Fibroblast of skin of back (primary cell): Measurements from ENCODE around the gene ELANE.
"Not testable (repeated sequence)": the region's sequence is repeated elsewhere in the genome, so short reads cannot be mapped to it uniquely, and the experiment has no call there.

ENCODE experiments used
- DNase-seq: peaks from one replicate; pipeline ENCODE4 v3.0.0-alpha.2; 2013

The ELANE gene

DNA sequence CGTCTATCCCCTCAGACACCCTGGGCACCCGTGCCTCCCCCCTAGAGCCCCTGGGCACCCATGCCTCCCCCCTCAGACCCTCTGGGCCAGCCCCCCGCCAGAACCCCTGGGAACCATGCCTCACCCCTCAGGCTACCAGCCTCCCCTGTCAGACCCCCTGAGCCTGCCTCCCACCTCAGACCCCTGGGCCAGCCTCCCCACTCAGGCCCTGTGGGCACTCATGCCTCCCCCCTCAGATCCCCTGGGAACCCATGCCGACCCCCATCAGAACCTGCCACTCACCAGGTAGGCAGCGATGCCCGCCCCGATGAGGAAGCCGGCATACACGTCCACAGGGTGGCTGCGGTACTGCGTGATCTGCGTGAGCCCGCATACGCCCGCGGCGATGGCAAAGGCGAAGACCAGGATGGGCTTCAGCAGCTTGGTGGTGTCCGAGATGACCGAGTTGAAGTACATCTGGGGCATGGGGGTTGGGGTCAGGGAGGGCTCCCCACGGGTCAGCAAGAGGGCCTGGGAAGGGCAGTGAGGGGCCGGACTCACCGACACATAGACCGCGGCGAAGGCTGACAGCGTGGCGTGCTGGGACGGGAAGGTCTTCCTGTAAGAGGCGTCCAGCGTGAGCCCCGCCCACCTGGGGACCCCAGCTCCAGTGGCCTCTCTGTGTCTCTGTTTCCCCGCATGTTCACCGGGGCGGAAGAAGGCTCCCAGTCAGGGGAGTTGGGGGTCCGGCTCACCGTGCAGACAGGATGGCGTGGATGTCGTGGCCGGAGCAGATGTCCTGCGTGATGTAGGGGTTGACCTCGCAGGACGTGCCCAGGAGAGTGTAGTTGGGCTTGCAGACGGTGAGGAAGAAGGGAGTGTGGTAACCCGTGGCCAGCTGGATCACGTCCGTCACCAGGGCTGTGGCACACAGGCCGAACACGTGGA is 37.7 kb upstream of the ELANE start:
- no peak for DNase-seq

DNA sequence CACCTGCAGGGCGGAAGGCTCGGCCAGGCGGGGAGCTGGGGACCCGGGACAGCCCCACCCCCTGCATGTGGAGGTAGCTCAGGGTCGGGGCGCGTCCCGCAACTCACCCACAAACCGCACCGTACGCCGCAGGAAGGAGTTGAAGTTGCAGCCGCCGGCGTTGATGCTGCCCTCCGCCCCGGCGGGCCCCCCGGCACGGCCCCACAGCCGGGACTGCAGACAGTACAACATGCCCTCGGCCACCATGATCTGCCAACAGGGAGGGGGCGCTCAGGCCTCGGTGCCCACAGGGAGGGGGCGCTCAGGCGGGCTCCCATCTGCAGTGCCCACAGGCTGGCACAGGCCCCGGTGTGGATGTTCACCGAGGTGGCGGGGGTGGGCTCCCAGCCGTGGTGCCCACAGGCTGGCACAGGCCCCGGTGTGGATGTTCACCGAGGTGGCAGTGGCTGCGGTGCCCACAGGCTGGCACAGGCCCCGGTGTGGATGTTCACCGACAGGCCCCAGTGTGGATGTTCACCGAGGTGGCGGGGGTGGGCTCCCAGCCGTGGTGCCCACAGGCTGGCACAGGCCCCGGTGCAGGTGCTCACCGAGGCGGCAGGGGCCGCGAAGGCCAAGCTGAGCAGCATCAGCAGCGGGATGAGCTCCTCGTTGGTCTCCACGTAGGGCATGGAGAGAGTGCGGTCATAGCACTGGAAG is 36.9 kb upstream of the ELANE start:
- no peak for DNase-seq

DNA sequence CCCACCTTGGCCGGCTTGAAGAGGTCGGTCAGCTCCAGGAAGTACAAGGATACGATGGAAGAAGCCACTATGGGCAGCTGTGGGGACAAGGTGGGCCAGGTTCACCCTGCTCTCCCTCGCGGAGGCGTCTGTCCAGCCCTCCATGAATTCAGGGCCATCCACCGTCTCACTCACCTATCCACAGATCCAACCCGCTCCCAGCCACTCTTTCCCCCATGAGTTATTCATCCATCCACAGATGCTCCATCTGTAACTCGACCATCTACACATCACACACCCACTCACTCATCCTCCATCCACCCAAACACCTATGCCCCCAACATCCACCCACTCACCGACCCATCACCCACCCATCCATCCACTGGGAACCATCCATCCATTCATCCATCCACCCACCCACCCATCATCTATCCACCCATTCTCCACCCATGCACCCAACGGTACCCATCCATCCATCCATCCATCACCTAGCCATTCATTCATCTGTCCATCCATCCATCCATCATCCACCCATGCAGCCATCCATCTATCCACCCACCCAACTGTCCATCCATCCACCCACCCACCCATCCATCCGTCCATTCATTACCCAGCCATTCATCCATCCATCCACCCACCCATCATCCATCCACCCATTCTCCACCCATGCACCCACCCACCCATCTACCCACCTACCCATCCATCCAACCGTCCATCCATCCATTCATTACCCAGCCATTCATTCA is 36.2 kb upstream of the ELANE start:
- no peak for DNase-seq

DNA sequence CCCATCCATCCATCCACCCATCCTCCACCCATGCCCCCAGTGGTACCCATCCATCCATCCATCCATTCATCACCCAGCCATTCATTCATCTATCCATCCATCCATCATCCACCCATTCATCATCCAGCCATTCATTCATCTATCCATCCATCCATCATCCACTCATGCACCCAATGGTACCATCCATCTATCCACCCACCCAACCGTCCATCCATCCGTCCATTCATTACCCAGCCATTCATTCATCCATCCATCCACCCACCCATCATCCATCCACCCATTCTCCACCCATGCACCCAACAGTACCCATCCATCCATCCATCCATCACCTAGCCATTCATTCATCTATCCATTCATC is 35.6 kb upstream of the ELANE start:
- DNase-seq, result no peak

DNA sequence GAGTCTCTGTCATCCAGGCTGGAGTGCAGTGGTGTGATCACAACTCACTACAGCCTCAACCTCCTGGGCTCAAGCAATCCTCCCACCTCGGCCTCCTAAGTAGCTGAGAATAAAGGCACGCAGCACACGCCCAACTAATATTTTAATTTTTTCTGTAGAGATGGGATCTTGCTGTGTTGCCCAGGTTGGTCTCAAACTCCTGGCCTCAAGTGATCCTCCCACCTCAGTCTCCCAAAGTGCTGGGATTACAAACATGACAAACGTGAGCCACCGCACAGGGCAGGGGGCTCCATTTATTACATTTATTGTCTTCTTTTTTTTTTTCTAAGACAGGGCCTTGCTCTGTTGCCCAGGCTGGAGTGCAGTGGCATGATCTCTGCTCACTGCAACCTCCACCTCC is 31.9 kb upstream of the ELANE start:
- not testable (repeated sequence) for DNase-seq

DNA sequence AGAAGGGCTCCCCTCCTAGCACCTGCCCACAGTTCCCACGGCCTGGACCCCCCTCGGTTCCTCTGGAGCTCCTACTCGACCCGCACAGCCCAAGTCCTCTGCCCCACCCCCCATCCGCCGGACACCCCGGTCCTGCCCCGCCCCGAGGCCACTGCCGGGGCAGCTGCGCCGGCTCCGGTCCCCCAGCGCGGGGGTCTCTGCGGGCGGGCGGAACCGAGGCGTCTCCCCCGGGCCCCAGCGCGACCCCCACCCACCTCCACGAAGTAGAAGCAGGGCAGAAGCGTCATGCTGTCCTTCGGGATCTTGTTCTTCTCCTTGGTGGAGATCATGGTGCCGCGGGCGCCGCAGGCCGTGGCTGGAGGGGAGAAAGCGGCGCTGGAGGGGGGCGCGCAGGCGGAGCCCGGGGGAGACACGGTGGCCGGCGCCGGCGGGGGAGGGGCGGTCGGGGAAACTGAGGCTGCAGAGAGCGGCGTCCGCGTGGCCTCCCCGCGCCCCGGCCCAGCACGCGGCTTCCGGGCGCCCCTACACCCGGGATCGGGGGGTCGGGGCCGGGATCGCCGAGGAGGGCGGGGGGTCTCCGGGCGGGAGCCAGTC is 30.8 kb upstream of the ELANE start:
- no peak for DNase-seq

DNA sequence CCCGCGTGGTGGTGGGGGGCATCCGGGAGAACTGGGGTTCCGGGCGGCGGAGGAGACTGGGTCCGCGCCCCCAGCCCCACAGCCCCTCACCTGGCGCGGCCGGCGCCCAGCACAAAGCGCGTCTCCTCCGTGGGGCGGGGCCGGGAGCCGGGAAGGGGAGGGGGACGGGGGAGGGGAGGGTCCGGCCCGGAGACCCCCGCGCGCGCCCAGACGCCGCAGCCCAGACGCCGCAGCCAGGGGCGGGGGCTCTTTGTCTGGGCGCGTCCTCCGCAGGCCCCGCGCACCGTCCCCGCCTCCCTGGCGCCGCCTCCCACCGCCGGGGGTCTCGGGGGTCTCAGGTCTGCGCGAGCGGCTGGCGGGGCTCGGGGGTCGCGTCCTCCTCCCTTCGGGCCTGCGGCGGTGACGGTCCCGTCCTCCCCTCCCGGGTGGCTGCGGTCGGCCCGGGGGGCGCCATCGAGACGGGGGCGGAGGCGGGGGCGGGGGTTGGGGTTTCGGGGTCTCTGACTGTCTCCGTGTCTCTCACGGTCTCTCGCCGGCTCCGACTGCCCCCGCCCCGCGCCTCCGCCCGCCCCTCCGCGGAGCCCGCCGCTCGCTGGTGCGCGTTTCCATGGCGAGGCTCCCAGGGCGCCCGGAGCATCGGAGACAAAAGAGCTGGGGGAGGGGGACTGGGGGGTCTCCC is 30.1 kb upstream of the ELANE start, which contains the start of gene PLPPR3:
Gene PLPPR3, minus strand, starts transcription at position 131 of the 679 bp plus-strand sequence. CDS start 396 bp downstream, outside the sequence.
- no peak for DNase-seq

DNA sequence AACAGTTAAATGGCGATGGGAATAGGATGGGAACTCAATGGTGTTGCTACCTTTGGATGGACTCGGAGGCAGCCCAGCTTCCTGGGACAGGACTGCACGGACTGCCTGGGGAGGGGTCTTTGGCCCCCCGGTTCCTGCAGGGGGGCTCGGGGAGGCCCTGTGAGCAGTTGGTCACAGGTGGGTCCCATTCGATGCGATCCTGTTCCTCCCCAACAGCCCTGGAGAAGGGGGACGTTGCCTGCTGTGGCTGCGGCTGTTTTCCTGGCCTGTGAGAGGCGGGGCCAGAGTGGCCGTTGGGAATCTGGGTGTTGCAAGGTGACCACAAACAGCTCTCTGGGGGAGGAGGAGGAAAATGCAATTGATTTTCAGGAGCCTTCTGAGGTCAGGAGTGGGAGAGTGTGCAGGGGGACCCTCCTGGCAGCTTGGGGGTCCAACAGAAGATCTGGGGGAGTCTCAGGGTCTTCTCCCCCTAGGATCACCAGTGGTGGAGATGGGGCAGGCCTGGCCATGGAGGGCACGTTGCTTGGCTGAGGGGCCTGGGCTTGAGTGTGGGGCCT is 28.5 kb upstream of the ELANE start:
- DNase-seq, result no peak

DNA sequence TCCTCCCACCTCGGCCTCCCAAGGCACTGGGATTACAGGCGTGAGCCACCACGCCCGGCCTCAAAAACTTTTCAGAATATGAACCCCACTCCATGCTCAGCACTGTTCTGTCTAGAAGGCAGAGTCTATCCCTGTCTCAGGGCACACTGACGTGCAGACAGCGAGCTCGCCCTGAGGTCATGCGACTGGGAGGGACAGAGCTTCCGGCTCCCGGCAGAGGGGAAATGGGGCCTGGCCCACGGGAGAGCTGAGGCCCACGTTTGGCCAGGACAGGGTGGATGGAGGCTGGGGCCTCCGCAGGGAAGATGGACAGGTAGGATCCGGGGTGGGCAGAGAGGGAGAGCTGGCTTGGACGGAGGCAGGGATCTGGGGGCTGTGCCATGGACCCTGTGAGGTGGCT is 27.2 kb upstream of the ELANE start:
- no peak for DNase-seq

DNA sequence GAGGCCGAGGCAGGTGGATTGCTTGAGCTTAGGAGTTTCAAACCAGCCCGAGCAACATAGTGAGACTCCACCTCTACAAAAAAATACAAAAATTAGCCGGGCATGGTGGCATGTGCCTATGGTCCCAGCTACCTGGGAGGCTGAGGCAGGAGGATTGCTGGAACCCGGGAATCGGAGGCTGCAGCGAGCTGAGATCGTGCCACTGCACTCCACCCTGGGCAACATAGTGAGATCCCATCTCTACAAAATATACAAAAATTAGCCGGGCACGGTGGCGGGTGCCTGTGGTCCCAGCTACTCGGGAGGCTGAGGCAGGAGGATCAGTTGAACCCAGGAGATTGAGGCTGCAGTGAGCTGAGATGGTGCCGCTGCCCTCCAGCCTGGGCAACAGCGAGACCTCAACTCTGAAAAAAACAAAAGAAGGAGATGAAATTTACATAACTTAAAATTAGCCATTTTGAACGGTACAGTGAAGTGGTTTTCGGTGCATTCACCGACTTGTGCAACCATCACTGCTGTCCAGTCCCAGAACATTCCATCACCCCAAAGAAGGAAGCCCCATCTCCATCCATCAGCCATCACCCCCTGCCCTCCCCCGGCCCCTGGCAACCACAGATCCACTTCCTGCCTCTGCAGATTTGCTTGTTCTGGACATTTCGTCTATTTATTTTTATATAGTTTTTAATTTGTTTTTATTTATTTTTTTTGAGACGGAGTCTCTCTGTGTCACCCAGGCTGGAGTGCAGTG is 26.0 kb upstream of the ELANE start:
- no peak for DNase-seq

DNA sequence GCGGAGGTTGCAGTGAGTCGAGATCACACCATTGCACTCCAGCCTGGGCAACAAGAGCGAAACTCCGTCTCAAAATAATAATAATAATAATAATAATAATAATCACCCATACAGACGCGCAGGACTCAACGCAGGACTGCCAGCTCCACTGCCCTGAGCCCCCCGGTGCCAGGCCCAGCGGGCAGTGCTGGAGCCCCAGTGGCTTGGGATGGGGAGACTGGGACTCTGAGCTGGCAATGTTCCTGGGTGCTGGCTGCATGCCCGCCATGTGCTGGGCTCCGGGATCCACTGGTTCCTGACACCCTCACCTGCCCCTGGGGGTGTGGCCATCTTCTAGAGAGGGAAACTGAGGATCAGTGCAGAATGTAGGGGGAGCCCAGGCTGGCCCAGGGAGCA is 24.8 kb upstream of the ELANE start:
- DNase-seq, result no peak

DNA sequence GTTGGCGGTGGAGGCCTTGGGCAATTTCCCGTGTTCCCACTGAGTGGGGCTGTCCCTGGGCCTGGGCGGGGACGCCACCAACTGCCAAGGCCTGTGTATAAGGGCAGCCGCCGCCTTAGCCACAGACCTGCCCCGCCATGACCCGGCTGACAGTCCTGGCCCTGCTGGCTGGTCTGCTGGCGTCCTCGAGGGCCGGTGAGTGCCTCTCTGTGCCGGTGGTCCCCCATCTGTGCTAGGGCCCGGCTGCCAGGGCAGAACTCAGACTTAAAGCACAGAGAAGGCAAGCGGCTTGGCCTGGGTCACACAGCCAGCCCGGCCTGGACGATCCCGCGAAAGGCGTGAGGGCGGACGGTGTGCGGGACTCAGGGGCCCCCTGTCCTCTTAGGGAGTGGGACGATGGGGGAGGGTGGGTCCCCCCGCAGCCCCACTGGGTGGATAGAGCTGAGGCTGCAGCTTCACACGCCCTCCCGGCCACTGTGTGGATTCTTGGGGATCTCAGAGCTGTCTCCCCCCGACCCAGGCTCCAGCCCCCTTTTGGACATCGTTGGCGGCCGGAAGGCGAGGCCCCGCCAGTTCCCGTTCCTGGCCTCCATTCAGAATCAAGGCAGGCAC is 24.3 kb upstream of the ELANE start, which contains the start of gene AZU1:
Gene AZU1, plus strand, starts transcription at position 128 of the 612 bp plus-strand sequence. Its CDS starts 10 bp downstream, at position 138.
- DNase-seq, result no peak

DNA sequence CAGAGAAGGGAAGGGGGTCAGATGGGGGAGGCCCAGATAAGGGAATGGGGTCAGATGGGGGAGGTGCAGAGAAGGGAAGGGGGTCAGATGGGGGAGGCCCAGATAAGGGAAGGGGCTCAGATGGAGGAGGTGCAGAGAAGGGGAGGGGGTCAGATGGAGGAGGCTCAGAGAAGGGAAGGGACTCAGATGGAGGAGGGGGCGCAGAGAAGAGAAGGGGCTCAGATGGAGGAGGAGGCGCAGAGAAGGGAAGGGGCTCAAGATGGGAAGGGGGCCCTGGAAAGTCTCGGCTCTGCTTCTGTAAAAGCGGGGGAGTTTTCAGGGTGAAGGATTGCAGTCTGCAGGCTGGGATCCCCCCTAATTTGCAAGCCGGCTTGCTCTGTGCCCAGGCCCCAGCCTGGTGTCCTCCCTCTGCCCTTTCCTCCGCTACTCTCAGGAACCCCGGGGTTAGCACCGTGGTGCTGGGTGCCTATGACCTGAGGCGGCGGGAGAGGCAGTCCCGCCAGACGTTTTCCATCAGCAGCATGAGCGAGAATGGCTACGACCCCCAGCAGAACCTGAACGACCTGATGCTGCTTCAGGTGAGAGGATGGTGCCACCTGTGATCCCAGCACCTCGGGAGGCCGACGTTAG is 22.9 kb upstream of the ELANE start:
- no peak for DNase-seq

DNA sequence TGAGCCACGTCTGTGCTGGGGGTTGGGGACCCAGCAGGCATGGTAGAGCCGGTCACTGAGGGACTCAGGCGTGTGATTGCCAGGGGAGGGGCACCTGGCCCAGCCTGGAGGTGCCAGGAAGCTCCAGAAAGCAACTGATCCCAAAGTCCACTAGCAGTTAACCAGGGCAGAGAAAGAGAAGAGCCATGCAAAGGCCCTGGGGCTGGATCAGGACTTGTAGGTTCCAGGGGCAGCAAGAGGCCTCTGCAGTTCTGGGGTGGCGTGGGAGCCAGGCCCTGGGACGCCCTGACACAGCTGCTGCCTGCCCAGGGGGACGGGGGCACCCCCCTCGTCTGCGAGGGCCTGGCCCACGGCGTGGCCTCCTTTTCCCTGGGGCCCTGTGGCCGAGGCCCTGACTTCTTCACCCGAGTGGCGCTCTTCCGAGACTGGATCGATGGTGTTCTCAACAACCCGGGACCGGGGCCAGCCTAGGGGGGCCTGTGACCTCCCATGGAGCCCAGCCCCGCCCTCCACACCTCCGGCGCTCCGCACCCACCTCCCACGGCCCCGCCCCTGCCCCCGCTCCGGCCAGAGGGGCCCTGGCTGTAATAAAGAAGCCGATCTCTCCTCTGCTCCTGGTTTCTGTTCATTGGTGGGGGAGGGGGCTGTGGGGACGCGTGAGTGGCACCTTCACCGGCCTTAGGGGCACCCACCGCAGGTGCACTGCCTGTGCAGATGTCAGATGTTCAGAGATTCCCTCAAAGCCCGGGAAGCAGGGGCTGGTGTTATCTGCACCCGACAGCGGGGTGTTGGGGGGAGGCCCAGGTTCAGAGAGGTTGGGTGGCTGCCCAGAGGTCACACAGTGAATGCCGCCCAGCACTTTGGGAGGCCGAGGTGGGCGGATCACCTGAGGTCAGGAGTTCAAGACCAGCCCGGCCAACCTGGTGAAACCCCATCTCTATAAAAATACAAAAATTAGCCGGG is 20.4 kb upstream of the ELANE start:
- no peak for DNase-seq

DNA sequence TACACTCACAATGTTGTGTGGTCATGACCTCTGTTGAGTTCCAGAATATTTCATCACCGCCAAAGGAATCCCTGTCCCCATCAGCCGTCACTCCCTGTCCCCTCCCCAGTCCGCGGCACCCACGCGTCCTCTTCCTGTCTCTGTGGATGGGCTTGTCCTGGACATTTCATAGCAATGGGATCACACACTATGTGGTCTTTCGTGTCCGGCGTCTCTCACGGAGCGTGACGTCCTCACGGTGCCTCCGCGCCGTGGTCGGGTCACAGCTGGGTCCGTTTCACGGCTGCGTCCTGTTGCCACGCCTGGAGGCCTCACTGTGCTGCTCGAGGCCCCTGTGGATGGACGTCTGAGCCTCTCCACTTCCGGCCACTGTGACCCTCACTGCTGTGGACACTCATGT is 17.9 kb upstream of the ELANE start:
- no peak for DNase-seq

DNA sequence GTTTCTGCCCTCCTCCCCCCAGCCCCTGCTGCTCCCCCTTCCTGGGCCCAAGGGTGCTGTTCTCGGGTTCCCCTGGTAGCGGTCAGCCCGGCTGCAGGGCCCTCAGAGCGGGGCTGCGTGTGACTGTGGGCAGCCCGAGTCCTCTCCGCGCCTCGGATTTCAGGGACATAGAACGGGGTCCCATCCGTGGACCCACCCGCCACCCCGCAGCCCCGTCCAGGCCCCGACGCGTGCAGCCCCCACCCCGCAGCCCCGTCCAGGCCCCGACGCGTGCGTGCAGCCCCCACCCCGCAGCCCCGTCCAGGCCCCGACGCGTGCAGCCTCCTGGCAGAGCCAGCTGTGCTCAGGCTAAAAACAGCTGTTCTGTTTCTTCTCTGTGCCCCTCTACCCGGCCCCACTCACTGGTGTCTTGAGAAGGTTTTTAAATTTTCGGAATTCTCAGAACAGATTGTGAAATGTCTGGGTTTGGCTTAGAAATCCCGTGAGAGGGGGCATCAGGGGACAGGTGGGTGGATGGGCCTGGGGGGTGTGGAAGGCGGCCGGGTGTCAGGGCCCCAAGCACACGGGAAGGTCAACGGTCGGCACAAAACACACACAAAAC is 16.8 kb upstream of the ELANE start:
- no peak for DNase-seq

DNA sequence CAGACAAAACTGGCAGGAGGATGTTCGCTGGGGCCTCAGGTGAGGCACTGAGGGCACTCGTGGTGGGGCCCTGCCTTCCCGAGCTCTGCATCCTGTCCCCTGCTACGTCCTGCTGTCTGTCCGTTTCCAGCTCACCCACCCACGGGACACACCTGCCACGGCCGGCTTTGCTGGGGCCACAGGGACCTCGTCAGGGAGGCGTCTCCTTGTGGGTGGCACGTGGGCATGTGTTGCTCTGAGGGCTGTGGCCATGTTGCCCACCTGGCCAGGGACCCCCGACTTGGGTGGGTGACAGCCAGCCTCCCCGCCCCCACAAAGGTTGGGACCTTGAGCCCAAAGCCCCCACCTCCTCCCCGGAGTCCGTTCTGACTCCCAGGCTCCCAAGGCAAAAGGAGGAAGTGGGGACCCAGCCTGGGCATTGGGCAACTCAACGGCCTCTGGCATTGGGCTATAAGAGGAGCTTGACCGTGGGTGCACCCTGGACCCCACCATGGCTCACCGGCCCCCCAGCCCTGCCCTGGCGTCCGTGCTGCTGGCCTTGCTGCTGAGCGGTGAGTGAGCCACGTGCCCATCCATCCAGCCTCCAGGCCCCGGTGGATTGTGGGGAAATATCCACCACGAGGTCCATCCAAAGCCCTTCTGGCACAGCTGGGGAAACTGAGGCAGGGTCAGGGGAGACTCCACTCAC is 11.4 kb upstream of the ELANE start, which contains the start of gene PRTN3:
Gene PRTN3, plus strand, starts transcription at position 481 of the 688 bp plus-strand sequence. Its CDS starts 10 bp downstream, at position 491.
- DNase-seq, result no peak

DNA sequence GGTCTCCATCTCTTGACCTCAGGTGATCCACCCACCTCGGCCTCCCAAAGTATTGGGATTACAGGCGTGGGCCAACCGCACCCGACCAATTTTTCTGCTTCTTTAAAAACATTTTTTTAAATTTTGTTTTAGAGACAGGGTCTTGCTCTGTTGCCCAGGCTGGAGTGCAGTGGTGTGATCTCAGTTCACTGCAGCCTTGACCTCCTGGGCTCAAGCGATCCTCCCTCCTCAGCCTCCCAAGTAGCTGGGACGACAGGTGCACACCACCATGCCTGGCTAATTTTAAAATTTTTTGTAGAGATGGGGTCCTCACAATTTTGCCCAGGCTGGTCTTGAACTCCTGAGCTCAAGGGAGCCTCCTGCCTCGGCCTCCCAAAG is 9.3 kb upstream of the ELANE start:
- not testable (repeated sequence) for DNase-seq
